Measurements from ENCODE around the gene PCDHA3. TPM values are rescaled to one million over a fixed set of nuclear protein-coding genes. Genes with fewer than 3 reads are reported as not detected.
A peak's percentile ranks its signal among the peaks of the same experiment; 100 is the strongest.
"Not testable (repeated sequence)": the region's sequence is repeated elsewhere in the genome, so short reads cannot be mapped to it uniquely, and the experiment has no call there.

PCDHA3 gene
- total RNA-seq, 1 donor from 2014 or later = 0.74 TPM

GRCh38 chr5:140835622-140836510 lies 35.0 kb downstream of the PCDHA3 start:
- peak in 1 of 2 donors; percentile 74 for DNase-seq (ENCODE audit: extremely low spot score in 2 of 2)
- no peak overlapping the region for H3K27ac ChIP-seq
- H3K36me3 ChIP-seq = no peaks in the 10 kb centered on the region
- H3K4me3 ChIP-seq = no peak overlapping the region
- H3K9me3 ChIP-seq = no peaks in the 10 kb centered on the region
- TF ChIP-seq POLR2AphosphoS5 (IDR thresholded peaks at IDR 0.05; ENCODE audit: insufficient read depth in 1 of 2, low read depth in 1 of 2) (no peak), POLR2A (IDR thresholded peaks at IDR 0.05) (no peak)
- TF ChIP-seq, protein P1, sequence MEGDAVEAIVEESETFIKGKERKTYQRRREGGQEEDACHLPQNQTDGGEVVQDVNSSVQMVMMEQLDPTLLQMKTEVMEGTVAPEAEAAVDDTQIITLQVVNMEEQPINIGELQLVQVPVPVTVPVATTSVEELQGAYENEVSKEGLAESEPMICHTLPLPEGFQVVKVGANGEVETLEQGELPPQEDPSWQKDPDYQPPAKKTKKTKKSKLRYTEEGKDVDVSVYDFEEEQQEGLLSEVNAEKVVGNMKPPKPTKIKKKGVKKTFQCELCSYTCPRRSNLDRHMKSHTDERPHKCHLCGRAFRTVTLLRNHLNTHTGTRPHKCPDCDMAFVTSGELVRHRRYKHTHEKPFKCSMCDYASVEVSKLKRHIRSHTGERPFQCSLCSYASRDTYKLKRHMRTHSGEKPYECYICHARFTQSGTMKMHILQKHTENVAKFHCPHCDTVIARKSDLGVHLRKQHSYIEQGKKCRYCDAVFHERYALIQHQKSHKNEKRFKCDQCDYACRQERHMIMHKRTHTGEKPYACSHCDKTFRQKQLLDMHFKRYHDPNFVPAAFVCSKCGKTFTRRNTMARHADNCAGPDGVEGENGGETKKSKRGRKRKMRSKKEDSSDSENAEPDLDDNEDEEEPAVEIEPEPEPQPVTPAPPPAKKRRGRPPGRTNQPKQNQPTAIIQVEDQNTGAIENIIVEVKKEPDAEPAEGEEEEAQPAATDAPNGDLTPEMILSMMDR (IDR thresholded peaks at IDR 0.05) = no peak
- intact Hi-C loops (cut with DNase I) = no loop called here
- no peaks in the 10 kb centered on the region for H3K27me3 ChIP-seq
- no peaks in the 10 kb centered on the region for H3K4me1 ChIP-seq

DNA sequence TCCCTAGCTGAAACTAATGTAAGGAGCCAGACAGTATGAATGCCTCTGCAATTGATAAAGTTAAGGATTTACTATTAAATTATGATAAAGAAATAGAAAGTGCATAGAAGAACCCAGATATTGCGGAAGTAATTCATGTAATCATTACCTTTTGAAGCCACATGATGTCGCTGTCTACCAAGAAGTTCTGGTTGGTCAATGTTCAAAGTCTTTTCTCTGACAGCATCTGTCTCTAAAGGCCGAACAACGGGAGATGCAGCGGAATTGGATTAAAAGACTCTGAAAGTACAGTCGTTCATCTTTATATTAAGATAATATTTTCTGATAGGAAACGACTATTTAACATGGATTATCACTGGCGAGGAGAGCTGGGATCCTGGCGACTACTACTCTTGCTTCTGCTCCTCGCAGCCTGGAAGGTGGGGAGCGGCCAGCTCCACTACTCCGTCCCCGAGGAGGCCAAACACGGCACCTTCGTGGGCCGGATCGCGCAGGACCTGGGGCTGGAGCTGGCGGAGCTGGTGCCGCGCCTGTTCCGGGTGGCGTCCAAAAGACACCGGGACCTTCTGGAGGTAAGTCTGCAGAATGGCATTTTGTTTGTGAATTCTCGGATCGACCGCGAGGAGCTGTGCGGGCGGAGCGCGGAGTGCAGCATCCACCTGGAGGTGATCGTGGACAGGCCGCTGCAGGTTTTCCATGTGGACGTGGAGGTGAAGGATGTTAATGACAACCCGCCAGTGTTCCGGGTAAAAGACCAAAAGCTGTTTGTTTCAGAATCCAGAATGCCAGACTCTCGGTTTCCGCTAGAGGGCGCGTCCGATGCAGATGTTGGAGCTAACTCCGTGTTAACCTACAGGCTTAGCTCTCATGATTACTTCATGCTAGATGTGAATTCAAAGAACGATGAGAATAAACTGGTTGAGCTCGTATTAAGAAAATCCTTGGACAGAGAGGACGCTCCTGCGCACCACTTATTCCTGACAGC lies 40.4 kb downstream of the PCDHA3 start, which contains the start of gene PCDHA8:
Gene PCDHA8, plus strand, starts transcription at position 210 of the 985 bp plus-strand sequence. Its CDS starts 135 bp downstream, at position 345.
- Histone ChIP-seq H3K4me1 (no peaks in the 10 kb centered on the region), H3K27me3 (no peaks in the 10 kb centered on the region), H3K36me3 (no peaks in the 10 kb centered on the region), H3K4me3 (no peak within 1 kb of the TSS), H3K27ac (no peak within 1 kb of the TSS), H3K9me3 (peaks cover 13% of the 10 kb centered on the region)
- TF ChIP-seq, protein P1 (IDR thresholded peaks at IDR 0.05) = no peak
- TF ChIP-seq POLR2A (IDR thresholded peaks at IDR 0.05) = no peak
- no peak for TF ChIP-seq POLR2AphosphoS5 (IDR thresholded peaks at IDR 0.05; ENCODE audit: insufficient read depth in 1 of 2, low read depth in 1 of 2)
- DNase-seq (ENCODE audit: extremely low spot score in 2 of 2) = no peak
- intact Hi-C loops (cut with DNase I) = no loop called here

- intact Hi-C loops (cut with DNase I) = no loop called here
- DNase-seq (ENCODE audit: extremely low spot score in 2 of 2) = peak in 1 of 2 donors; percentile 77
- peaks cover 13% of the 10 kb centered on the region for H3K9me3 ChIP-seq
- H3K36me3 ChIP-seq = no peaks in the 10 kb centered on the region
- no peaks in the 10 kb centered on the region for H3K27me3 ChIP-seq
- H3K4me1 ChIP-seq = no peaks in the 10 kb centered on the region
- H3K27ac ChIP-seq = no peak overlapping the region
- TF ChIP-seq POLR2AphosphoS5 (IDR thresholded peaks at IDR 0.05; ENCODE audit: insufficient read depth in 1 of 2, low read depth in 1 of 2) (no peak), POLR2A (IDR thresholded peaks at IDR 0.05) (no peak)
- TF ChIP-seq, protein P1 (IDR thresholded peaks at IDR 0.05) = no peak
- H3K4me3 ChIP-seq = no peak overlapping the region
These were observed 42.2 kb downstream of the PCDHA3 start for GRCh38 chr5:140842798-140843733.

- H3K9me3 ChIP-seq; H3K4me3 ChIP-seq; intact Hi-C loops (cut with DNase I); H3K4me1 ChIP-seq; H3K27me3 ChIP-seq; H3K36me3 ChIP-seq; H3K27ac ChIP-seq; DNase-seq (ENCODE audit: extremely low spot score in 2 of 2): not testable (repeated sequence)
These were observed 47.6 kb downstream of the PCDHA3 start, which contains the start of gene PCDHA9 for GRCh38 chr5:140848139-140849102. PCDHA9 (plus strand) TSS chr5:140848382; CDS start chr5:140848496, 114 bp downstream.

GRCh38 chr5:140849831-140850634 lies 49.2 kb downstream of the PCDHA3 start:
- DNase-seq (ENCODE audit: extremely low spot score in 2 of 2); H3K9me3 ChIP-seq; H3K27ac ChIP-seq; H3K4me1 ChIP-seq; H3K4me3 ChIP-seq; H3K36me3 ChIP-seq; H3K27me3 ChIP-seq; intact Hi-C loops (cut with DNase I): not testable (repeated sequence)

All from vagina (tissue), 2 donors.